GM23248 (cell line): ENCODE data around the gene SPCS3.

Experiments used
- EZH2 ChIP-seq: fragments of 200-600 bp; sonication (generic); IDR thresholded peaks from 2 replicates; pipeline ENCODE4 v1.6.1; 2018; ENCODE audit warnings: antibody characterized with exemption, mild to moderate bottlenecking; ENCODE audit not compliant: insufficient read depth, poor library complexity, severe bottlenecking
- EZH2phosphoT487 ChIP-seq: fragments of 200-600 bp; sonication (generic); IDR thresholded peaks from 2 replicates; pipeline ENCODE4 v1.6.1; 2018; ENCODE audit warnings: antibody characterized with exemption, moderate library complexity, mild to moderate bottlenecking, low read depth; ENCODE audit not compliant: insufficient read depth

DNA sequence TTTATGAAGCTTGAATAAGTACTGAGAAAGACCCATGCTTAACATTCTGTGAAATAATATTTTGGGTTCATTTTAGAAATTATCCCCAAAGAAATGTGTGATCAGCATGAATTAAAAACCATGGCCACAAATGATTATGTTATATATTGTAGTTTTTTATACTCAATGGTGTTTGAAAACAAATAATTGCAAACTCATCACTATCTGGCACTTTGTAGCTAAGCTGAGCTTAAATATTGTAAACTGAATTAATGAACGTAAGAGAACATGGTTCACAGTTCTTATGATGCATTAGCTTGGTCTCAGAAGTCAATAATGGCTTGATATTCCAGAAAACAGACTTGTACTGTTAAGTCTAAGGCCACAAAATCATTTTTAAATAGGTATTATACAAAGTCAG, 26.1 kb upstream of the SPCS3 start:
- TF ChIP-seq EZH2 (no peak), EZH2phosphoT487 (no peak)
